Lower leg skin (tissue), 4 donors: ENCODE data around the gene FERMT3. TPM values are rescaled to one million over a fixed set of nuclear protein-coding genes. Genes with fewer than 3 reads are reported as not detected.

Experiments used
- DNase-seq, 2 donors: peaks; one replicate each; pipeline ENCODE4 v3.0.0-alpha.2; 2019; ENCODE audit warnings: low spot score in 2 of 2
- H3K4me3 ChIP-seq: fragments of 200-600 bp; sonication (generic); 2 replicates; pipeline ENCODE4 v1.5.1; 2017; ENCODE audit warnings: mild to moderate bottlenecking, low read depth; ENCODE audit not compliant: poor library complexity, severe bottlenecking
- POLR2A ChIP-seq, 2 donors: fragments of 450-650 bp; IDR thresholded peaks; one replicate each; pipeline ENCODE4 v1.6.1; 2016 to 2017; ENCODE audit warnings: antibody characterized with exemption in 2 of 2, mild to moderate bottlenecking in 1 of 2, moderate library complexity in 1 of 2
- WGBS, 2 donors: methylation state at CpG; one replicate each; pipeline ENCODE4 v1.1.5; 2018; 5-methylcytosine and 5-hydroxymethylcytosine counted together
- intact Hi-C: fragments of 100-400 bp; cut with DNase I; formaldehyde crosslinking; loops from one replicate; pipeline ENCODE4 v1.15.0; 2023; ENCODE audit warnings: low total_unique reads
- total RNA-seq, 4 donors: library from RNA; depleted of rRNA; stranded (reverse); fragments of >200 nt; gene quantifications; one replicate each; pipeline ENCODE4 v1.1.0, GENCODE V29; 2016
- TF ChIP-seq, protein P1 (sequence below), 3 donors: fragments of 450-650 bp; IDR thresholded peaks; one replicate each; pipeline ENCODE4 v1.5.1; 2016; ENCODE audit warnings: antibody characterized with exemption in 3 of 3, mild to moderate bottlenecking in 3 of 3, moderate library complexity in 2 of 3

The FERMT3 gene
- total RNA-seq, 4 donors from 2014 or later = 5.1 to 10.5 (median 8.9) TPM

DNA sequence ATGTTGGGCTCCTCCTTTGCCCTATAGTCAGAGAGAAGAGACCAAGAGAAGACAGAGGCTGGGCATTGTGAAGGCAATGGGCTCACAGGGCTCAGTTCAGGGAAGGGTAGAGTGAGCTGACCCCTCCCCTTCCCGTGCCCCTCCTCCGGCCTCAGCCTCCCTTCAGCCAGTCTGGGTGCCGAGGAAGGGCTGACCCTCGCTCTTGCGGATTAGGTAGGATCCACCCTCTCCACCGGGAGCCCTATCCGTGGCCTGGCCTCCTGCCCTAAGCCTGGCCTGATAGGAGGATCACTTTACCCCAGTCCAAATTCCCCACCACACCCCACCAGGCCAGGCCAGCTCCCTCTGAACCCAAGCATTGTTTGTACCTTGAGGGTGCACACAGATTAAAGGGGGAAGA, 42.1 kb downstream of the FERMT3 start:
- no peak for DNase-seq
- intact Hi-C loops = no loop called here
- 56 to 84% methylated on average over 6 to 7 of the region's 7 CpGs for WGBS, 2 donors
- TF ChIP-seq POLR2A (IDR thresholded peaks at IDR 0.05) = no peak
- TF ChIP-seq, protein P1, sequence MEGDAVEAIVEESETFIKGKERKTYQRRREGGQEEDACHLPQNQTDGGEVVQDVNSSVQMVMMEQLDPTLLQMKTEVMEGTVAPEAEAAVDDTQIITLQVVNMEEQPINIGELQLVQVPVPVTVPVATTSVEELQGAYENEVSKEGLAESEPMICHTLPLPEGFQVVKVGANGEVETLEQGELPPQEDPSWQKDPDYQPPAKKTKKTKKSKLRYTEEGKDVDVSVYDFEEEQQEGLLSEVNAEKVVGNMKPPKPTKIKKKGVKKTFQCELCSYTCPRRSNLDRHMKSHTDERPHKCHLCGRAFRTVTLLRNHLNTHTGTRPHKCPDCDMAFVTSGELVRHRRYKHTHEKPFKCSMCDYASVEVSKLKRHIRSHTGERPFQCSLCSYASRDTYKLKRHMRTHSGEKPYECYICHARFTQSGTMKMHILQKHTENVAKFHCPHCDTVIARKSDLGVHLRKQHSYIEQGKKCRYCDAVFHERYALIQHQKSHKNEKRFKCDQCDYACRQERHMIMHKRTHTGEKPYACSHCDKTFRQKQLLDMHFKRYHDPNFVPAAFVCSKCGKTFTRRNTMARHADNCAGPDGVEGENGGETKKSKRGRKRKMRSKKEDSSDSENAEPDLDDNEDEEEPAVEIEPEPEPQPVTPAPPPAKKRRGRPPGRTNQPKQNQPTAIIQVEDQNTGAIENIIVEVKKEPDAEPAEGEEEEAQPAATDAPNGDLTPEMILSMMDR (IDR thresholded peaks at IDR 0.05) = no peak
- H3K4me3 ChIP-seq = no peak overlapping the region

DNA sequence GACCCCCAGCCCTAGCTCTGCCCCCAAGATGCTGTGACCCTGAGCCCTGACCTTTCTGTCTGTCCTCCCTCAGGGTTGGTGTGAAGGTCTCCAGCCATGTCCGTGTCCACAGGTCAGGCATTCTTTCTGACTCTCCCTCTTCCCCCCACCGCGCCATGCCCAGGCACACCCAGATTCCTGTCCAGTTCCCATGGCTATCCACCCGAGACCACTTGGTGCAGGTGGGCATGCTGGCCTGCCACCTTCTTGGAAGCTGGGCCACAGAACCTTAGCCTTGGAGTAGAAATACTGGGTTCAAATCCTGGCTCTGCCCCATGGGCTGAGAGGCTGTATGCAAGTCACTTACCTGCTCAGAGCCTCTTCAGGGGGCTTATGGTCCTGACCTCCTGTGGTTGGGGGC, 42.5 kb downstream of the FERMT3 start:
- no peak overlapping the region for H3K4me3 ChIP-seq
- no peak for DNase-seq
- WGBS, 2 donors = 92 to 97% methylated on average over 4 of the region's 4 CpGs
- intact Hi-C loops = no loop called here
- TF ChIP-seq POLR2A (IDR thresholded peaks at IDR 0.05) = no peak
- TF ChIP-seq, protein P1 (IDR thresholded peaks at IDR 0.05) = no peak

DNA sequence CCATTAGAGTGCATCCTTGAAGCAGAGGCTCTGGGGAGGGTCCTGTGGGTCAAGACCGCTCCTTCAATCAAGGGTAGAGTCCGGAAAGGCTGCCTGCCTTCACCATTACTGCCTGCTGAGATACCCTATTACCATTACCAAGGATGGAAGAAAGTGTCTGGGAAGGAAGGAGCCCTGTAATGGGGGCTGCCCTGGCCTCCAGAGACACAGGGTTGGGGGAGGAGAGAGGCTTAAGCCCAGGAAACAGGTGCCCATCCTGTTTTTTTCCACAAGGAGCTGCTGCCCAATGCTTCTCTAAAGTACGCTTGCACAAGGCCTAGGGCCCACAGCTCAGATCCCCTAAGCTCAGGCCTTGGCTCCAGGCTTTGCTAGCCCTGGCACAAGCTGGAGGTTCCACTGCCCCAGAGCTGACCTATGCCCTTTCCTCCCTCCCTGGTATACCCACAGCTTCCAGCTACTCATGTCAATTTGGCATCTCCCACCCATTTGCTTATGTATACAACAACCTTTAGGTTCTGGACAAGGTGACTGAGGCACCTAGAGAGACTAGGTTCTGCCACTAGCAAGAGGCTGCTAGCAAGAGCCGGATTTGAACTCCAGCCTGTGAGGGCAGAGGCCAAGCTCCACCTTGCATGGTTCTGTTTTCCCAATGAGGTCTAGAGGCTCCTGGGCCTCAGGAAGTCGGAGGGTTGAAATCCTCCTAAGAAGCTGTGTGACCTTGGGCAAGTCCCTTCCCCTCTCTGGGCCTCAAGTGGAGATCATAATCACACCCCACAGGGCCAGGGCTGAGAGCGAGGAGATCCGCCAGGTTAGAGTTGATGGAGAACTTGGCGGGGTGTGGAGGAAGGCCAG, 43.3 kb downstream of the FERMT3 start:
- no peak for TF ChIP-seq POLR2A (IDR thresholded peaks at IDR 0.05)
- TF ChIP-seq, protein P1 (IDR thresholded peaks at IDR 0.05) = no peak
- WGBS, 2 donors = 86 to 91% methylated on average over 8 of the region's 8 CpGs
- intact Hi-C loops = no loop called here
- H3K4me3 ChIP-seq = no peak overlapping the region
- DNase-seq = no peak

DNA sequence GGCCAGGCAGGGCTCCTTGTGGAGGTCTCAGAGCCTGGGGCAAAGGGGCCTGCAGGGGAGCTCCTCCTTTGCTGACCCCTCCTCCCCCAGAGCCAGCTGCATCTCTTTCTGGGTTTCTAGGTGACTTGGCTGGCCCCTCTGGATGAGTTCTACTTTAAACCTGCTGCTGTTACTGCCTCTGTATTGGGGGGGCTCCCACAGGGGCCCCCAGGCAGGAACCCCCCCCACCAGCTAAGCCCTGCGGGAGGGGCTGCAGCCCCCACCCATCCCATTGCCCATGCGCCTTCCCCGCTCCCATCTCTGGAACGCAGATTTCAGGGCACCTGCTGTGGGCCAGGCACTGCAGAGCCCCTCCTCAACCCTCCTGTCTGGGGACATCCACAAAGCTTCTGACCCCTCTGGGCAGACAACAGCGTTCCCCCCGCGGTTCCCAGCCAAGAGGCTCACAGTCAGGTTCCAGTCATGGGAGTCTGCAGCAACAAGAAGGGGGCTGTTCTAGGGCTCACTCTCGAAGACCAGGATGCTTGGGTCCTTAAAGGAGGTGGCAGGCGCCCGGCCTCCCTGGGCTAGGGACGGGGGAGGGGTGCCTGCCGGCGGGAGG, 44.0 kb downstream of the FERMT3 start:
- intact Hi-C loops = no loop called here
- WGBS, 2 donors = 19% methylated on average over 11 to 12 of the region's 13 CpGs
- H3K4me3 ChIP-seq = no peak overlapping the region
- TF ChIP-seq, protein P1 (IDR thresholded peaks at IDR 0.05) = no peak
- no peak for TF ChIP-seq POLR2A (IDR thresholded peaks at IDR 0.05)
- DNase-seq = no peak

DNA sequence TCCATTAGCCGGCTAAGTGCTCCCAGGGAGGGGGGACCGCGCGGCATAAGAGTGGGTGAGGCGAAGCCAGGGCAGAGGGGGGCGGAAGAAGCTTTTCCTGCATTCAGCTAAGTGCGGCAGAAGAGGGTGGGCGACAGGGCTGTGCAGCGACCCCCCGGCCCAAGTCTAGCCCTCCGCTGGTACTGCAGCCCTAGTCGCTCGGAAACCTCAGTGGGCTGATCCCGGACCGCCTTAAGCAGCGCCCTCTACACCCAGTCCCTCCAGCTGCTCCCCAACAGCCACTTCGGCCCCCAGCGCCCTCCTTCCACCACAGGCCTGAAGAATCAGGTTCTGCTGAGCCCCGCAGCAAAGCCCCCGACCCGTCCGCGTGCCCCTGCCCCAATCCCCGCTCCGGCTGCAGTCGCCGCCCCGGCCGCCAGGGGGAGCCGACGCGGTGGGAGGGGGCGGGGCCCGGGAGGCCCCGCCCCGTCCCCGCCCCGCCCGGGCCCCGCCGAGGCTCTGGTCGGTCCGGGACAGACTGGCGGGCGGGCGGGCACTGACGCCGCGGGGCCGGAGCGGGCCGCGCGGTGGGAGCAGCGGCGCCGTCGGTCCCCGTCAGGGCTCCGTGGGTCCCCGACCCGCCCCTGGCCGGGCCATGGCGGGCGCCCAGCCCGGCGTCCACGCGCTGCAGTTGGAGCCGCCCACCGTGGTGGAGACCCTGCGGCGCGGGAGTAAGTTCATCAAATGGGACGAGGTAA, 44.7 kb downstream of the FERMT3 start, which contains the start of gene PLCB3:
Gene PLCB3, plus strand, starts transcription at position 515 of the 737 bp plus-strand sequence. Its CDS starts 120 bp downstream, at position 635.
- intact Hi-C loops = no loop called here
- H3K4me3 ChIP-seq = peak within 1 kb of the TSS; percentile 55
- TF ChIP-seq, protein P1 (IDR thresholded peaks at IDR 0.05) = peak in 1 of 3 donors; percentile 28
- TF ChIP-seq POLR2A (IDR thresholded peaks at IDR 0.05) = no peak
- DNase-seq = no peak
- 0 to 1% methylated on average over 20 to 57 of the region's 75 CpGs for WGBS, 2 donors
